MCF 10A (cell line): ENCODE data around the gene ZFHX2. TPM values are rescaled to one million over a fixed set of nuclear protein-coding genes. Genes with fewer than 3 reads are reported as not detected.

Experiments used
- BruUV-seq: library from RNA; stranded (reverse); fragments of 400-500 nt; replicated peaks from 2 replicates; lab custom pipeline; 2021; lab: Mats Ljungman, UMichigan
- CTCF ChIA-PET: fragments of 300-600 bp; sonication (Branson Sonifier 250); formaldehyde crosslinking; extraction: SDS; loops from one replicate; lab custom pipeline; 2021; ENCODE audit warnings: antibody characterized with exemption, inconsistent platforms; lab: Yijun Ruan, JAX
- POLR2A ChIA-PET: fragments of 300-600, 350-650 bp; sonication (Branson Sonifier 250); formaldehyde crosslinking; extraction: SDS; loops from one replicate; lab custom pipeline; 2020; ENCODE audit warnings: antibody characterized with exemption, inconsistent platforms; lab: Yijun Ruan, JAX
- DNase-seq: peaks from one replicate; pipeline ENCODE4 v3.0.0-alpha.2; 2018; ENCODE audit not compliant: unreplicated experiment
- H3K27ac Mint-ChIP-seq: one replicate; pipeline ENCODE4 v1.8.0; 2022; ENCODE audit warnings: mild to moderate bottlenecking, low read depth, mixed read lengths; ENCODE audit not compliant: unreplicated experiment
- H3K27me3 Mint-ChIP-seq: one replicate; pipeline ENCODE4 v1.8.0; 2022; ENCODE audit warnings: mixed read lengths; ENCODE audit not compliant: insufficient read depth, unreplicated experiment
- H3K36me3 Mint-ChIP-seq: one replicate; pipeline ENCODE4 v1.8.0; 2022; ENCODE audit warnings: mild to moderate bottlenecking, moderate library complexity, mixed read lengths; ENCODE audit not compliant: insufficient read depth, unreplicated experiment
- H3K4me1 Mint-ChIP-seq: one replicate; pipeline ENCODE4 v1.8.0; 2022; ENCODE audit warnings: mixed read lengths; ENCODE audit not compliant: insufficient read depth, unreplicated experiment
- H3K4me3 Mint-ChIP-seq: one replicate; pipeline ENCODE4 v1.8.0; 2022; ENCODE audit warnings: mild to moderate bottlenecking, moderate library complexity, mixed read lengths; ENCODE audit not compliant: unreplicated experiment
- H3K9me3 Mint-ChIP-seq: one replicate; pipeline ENCODE4 v1.8.0; 2022; ENCODE audit warnings: mixed read lengths; ENCODE audit not compliant: unreplicated experiment
- intact Hi-C: fragments of 100-400 bp; cut with micrococcal nuclease; formaldehyde crosslinking; loops from 2 replicates; pipeline ENCODE4 v1.14.1; 2022
- total RNA-seq: library from RNA; stranded (reverse); gene quantifications from 2 replicates; pipeline ENCODE4 v1.2.3, GENCODE V29; 2022
- TF ChIP-seq, protein P1 (sequence below): fragments of 200-600 bp; IDR thresholded peaks from one replicate; pipeline ENCODE4 v1.8.0; 2022; ENCODE audit warnings: antibody characterized with exemption, mild to moderate bottlenecking; ENCODE audit not compliant: unreplicated experiment

ZFHX2 gene
- total RNA-seq, 1 experiment from 2014 or later = 1.8 TPM

DNA sequence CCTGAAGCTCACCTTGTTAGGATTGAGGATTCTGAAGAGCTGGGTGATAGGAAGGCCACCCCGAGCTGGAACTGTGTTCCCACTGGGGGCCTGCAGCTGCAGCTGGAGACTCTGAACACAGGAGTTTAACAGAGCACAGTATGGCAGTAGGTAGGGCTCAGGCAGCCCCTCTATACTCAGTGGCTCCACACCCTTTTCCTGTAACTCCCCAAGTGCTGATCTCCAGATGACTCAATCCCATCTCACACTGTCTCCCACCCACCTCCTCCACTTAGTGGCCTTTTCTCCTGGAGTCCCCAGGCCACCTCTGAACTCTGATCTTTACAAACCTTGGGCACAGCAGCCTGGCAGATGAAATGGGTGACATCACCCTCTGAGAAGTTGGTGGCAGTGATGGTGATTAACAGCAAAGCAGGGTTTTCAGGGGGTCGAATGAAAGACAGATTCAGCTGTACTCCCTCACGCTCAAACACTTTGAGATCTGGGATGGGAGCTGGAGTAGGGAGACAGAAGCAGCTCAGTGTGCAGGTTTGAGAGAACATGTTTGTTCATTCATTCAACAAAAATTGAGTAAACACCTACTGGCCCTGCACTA is 8.5 kb upstream of the ZFHX2 start:
- Mint-ChIP-seq H3K27me3 (no peaks in the 10 kb centered on the region), H3K4me1 (peaks cover 11% of the 10 kb centered on the region), H3K27ac (peak overlapping the region; percentile 35), H3K9me3 (no peaks in the 10 kb centered on the region), H3K4me3 (no peak overlapping the region), H3K36me3 (peaks cover 57% of the 10 kb centered on the region)
- no peak for DNase-seq
- POLR2A ChIA-PET = interaction anchor here (0.5 to 1.2 kb wide), 8 partner anchors 9 to 726 kb away, joined by 3 to 4 read pairs (median 3); partner anchors contain the start of gene PABPN1
- intact Hi-C loops = loop anchor here (1.0 kb wide), 1 partner anchor 82 kb away; no protein-coding TSS in a partner anchor
- no TSS peak for BruUV-seq
- CTCF ChIA-PET = interaction anchor here (0.5 to 10.7 kb wide), 46 partner anchors 10 to 1223 kb away, joined by 3 to 247 read pairs (median 4); partner anchors contain the start of genes AP1G2, BCL2L2, DCAF11 and NRL
- TF ChIP-seq, protein P1, sequence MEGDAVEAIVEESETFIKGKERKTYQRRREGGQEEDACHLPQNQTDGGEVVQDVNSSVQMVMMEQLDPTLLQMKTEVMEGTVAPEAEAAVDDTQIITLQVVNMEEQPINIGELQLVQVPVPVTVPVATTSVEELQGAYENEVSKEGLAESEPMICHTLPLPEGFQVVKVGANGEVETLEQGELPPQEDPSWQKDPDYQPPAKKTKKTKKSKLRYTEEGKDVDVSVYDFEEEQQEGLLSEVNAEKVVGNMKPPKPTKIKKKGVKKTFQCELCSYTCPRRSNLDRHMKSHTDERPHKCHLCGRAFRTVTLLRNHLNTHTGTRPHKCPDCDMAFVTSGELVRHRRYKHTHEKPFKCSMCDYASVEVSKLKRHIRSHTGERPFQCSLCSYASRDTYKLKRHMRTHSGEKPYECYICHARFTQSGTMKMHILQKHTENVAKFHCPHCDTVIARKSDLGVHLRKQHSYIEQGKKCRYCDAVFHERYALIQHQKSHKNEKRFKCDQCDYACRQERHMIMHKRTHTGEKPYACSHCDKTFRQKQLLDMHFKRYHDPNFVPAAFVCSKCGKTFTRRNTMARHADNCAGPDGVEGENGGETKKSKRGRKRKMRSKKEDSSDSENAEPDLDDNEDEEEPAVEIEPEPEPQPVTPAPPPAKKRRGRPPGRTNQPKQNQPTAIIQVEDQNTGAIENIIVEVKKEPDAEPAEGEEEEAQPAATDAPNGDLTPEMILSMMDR = no peak

DNA sequence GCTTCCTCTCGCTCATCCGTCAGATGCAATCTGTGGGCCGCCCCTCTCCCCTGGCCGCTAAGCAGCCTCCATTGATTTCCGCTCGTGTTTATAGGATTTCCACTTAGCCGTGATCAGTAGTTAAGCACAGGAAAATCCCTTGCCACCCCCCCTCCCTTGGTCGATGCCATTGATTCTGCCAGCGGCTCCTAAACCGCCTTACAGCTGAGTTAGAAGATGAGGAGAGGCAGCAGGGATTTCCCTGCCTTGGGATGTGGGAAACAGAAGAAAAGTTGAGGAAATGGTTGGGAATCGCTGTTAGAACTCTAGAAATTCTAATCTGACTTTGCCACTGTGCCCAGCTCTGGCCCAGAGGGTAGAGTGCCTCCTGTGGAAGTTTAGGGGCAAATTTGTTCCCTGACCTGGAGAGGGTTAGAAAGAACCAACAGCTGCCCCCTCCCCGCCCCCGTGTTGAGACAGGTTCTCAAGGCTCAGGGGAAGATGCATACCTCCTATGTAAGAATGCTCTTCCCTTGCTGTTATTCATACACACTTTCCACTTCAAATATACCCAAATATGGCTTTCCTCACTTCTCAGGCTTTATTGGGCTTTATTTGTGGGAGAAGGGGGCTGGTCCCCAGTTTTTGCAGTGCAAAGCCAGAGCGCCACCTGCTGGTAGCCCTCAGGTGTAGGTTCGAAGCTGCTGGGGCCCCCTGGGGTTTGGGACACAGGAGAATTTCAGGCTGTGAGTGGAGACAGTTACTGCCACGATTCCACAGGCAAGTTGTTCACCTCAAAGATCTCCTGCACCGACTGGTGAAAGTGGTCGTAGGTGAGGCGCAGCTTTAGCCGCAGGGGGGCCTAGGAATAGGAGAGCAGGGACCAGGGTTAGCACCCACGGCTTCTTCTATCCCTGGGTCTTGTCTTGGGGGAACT is 7.7 kb upstream of the ZFHX2 start:
- BruUV-seq = TSS peak; percentile 19
- Mint-ChIP-seq H3K4me1 (peaks cover 11% of the 10 kb centered on the region), H3K27me3 (no peaks in the 10 kb centered on the region), H3K27ac (peak overlapping the region; percentile 43), H3K9me3 (no peaks in the 10 kb centered on the region), H3K36me3 (peaks cover 49% of the 10 kb centered on the region), H3K4me3 (no peak overlapping the region)
- TF ChIP-seq, protein P1 = peak; percentile 96
- intact Hi-C loops = loop anchor here (1.0 kb wide), 1 partner anchor 81 kb away; no protein-coding TSS in a partner anchor
- DNase-seq = peak; percentile 56
- ChIA-PET POLR2A (interaction anchor here (0.5 to 1.3 kb wide), 7 partner anchors 8 to 727 kb away, joined by 3 to 8 read pairs (median 3); partner anchors contain the start of genes AP1G2 and PABPN1), CTCF (interaction anchor here (0.6 to 10.7 kb wide), 45 partner anchors 9 to 1715 kb away, joined by 3 to 247 read pairs (median 4); partner anchors contain the start of genes AP1G2, DCAF11 and NRL)

DNA sequence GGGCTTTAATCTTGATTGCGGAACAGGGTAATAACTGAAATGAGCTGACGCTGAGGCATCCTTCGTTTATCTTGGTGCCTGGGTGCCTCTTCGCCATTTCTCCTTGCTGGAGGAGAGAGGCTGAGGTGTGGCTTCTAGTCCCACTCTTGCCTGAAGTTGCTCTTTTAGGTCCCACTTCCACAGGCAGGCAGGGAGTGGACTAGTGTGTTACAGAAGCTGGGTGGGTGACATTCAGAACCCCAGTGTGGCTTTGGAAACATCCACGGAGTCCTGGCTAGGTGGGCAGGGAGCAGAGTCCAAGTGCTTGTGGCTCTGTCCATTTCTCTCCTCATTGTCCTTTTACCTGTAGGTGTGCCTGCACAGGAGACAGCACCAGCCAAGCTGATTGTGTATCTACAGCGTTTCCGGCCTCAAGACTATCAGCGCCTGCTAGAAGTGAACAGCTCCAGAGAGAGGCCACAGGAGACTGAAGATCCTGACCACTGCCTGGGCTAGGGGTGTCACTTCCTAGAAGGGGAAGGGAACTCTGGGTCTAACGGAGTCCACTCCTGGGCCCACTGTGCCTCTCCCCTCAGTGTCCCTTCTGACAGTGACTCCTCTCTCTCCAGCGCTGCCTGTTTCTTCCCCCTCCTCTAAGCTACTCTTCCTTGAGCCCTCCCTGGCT is 6.9 kb upstream of the ZFHX2 start:
- peaks cover 42% of the 10 kb centered on the region for H3K36me3 Mint-ChIP-seq
- H3K4me3 Mint-ChIP-seq = peak overlapping the region; percentile 92
- peak overlapping the region; percentile 43 for H3K27ac Mint-ChIP-seq
- no peaks in the 10 kb centered on the region for H3K27me3 Mint-ChIP-seq
- no peaks in the 10 kb centered on the region for H3K9me3 Mint-ChIP-seq
- POLR2A ChIA-PET = interaction anchor here (0.6 to 1.3 kb wide), 4 partner anchors 9 to 475 kb away, joined by 3 to 8 read pairs (median 3); partner anchors contain the start of gene AP1G2
- peaks cover 11% of the 10 kb centered on the region for H3K4me1 Mint-ChIP-seq
- CTCF ChIA-PET = interaction anchor here (0.6 to 10.7 kb wide), 30 partner anchors 8 to 1830 kb away, joined by 3 to 247 read pairs (median 4); partner anchors contain the start of genes AP1G2, DCAF11 and NRL
- BruUV-seq = no TSS peak
- intact Hi-C loops = loop anchor here (1.0 kb wide), 1 partner anchor 80 kb away; no protein-coding TSS in a partner anchor
- TF ChIP-seq, protein P1 = no peak
- no peak for DNase-seq
